T-helper 2 cell (primary cell): ENCODE data around the gene ACIN1.
A peak's percentile ranks its signal among the peaks of the same experiment; 100 is the strongest.

Source experiments
- DNase-seq, 5 experiments: peaks; one replicate each; pipeline versions ENCODE4 v3.0.0 to v3.0.0-alpha.2; 2012 to 2022

Gene ACIN1

DNA sequence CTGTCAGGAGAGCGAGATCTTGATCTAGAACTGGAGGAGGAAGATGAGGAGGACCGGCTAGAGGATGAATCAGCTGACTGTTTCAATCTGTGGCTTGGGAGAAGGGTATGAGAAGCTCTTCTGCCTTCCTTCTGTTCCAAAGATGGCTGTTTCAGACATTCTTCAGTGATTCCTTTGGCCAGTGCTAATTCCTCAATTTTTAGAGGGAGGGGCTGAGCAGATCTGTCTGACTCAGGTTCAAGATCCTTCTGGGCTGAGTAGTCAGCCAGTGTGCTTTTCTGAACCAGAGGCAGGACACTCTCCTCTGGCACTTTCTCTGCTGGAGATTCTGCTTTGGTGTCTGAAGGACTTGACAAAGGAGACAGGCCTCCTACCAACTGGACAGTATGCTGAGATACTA lies 15.2 kb downstream of the ACIN1 start:
- DNase-seq: no peak

DNA sequence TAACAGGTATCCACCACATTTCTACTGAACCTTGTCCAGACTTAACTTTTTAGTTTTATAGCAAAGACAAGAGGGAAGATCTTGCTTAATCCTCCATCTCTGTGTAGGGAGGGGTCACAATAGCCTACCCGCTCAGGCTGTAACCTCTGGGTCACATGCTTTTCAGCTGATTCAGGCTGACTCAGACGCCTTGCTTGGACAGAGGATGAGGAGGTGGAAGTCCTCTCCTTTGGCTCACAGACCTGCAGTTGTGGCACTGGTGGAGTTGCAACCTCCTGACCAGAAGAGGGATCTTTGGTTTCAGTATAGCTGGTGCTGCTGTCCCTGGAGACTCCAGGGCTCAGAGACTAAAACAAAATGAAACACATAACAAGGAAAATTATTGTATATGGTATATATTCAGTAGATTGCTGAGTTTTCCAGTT lies 16.2 kb downstream of the ACIN1 start:
- DNase-seq: no peak

- DNase-seq: no peak
These were observed 17.0 kb downstream of the ACIN1 start for GRCh38 chr14:23077962-23078361.

- DNase-seq: peak in 1 of 5 experiments; percentile 35
These were observed 18.0 kb downstream of the ACIN1 start for GRCh38 chr14:23076785-23077408.

- no peak for DNase-seq
These were observed 20.0 kb downstream of the ACIN1 start for GRCh38 chr14:23074906-23075305.

DNA sequence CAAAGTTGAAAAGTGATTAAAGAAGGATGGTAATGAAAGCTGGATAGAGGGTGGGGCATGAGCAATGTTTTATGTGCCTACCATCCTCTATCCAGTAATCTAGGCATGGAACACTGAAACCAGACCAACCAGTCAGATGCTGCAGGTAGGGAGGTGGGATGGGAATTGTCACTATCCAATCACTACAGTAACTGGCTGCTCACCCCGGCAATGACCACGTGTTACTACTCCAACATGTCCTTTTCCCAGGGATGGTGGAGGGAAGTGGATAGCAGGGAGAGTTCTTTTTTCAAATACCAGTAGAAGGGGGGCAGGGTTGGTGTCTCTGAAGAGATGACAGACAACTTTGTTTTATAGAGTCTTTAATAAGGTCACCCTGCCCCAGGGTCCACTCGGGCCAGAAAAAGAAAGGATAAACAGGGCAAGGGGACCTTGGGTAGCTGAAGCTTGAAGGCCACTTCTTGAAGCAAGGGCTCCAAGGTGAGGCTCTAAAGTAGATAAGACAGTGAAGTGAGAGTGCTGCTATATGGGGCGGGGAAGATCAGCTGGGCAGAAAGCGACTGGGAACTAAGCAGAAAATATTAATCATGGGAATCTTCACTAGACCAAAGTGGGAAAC lies 22.9 kb downstream of the ACIN1 start:
- DNase-seq: no peak

DNA sequence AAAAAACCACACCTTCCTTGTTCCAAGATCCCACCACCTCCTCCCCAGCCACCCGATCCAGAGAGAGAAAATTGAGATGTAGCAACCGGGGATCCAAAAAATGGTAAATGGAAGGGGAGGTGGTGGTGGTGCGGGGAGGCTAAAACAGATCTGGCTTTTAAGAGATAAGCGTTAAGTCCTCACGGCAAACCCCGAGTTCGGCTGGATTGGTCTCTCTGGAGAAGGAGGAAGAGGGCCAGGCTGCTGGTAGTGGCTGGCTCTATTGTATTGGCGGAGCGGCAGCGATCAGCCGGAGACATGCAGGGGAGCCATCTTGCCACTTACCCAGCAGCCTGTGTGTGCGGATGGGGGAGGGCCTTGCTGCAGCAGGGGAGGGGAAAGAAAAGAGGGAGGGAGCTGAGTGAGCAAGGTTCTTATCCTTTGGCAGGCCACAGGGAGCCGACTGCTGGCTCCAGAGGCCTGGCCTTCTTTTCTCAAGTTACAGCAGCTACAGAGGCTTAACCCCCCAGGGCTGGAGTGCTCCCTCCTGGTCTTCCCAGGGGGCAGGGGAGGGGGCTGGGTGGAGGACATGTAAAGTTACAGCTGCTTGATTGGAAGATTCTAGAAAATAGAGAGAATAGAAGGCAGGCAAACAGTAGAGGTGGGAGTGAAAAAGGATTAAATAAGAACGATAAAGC lies 23.6 kb downstream of the ACIN1 start:
- peak; percentile 52 to 89 (median 70) for DNase-seq

- no peak for DNase-seq
These were observed 24.4 kb downstream of the ACIN1 start for GRCh38 chr14:23070262-23071129.

DNA sequence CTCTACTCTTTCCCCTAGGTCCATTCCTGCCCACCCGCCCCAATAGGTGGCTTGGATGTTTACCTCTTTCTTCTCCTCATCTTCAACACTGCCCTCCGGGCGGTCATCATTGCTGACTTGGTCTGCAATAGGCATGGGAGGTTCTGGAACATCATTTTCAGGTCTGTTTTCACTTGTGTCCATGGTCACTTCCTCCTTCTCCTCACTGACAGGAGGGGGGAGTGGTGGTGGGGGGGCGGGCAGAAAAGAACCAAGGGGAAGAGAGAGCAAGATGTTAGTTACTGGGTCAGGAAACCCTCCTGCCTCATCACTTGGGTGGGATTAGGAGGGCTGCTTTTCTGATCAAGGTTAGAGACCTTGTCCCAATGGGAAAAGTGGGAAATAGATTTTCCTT lies 25.5 kb downstream of the ACIN1 start:
- DNase-seq: no peak

GRCh38 chr14:23068789-23069412 lies 26.0 kb downstream of the ACIN1 start:
- DNase-seq: peak in 4 of 5 experiments; percentile 48 to 82 (median 61)

GRCh38 chr14:23067847-23068788 lies 26.8 kb downstream of the ACIN1 start:
- DNase-seq: no peak

DNA sequence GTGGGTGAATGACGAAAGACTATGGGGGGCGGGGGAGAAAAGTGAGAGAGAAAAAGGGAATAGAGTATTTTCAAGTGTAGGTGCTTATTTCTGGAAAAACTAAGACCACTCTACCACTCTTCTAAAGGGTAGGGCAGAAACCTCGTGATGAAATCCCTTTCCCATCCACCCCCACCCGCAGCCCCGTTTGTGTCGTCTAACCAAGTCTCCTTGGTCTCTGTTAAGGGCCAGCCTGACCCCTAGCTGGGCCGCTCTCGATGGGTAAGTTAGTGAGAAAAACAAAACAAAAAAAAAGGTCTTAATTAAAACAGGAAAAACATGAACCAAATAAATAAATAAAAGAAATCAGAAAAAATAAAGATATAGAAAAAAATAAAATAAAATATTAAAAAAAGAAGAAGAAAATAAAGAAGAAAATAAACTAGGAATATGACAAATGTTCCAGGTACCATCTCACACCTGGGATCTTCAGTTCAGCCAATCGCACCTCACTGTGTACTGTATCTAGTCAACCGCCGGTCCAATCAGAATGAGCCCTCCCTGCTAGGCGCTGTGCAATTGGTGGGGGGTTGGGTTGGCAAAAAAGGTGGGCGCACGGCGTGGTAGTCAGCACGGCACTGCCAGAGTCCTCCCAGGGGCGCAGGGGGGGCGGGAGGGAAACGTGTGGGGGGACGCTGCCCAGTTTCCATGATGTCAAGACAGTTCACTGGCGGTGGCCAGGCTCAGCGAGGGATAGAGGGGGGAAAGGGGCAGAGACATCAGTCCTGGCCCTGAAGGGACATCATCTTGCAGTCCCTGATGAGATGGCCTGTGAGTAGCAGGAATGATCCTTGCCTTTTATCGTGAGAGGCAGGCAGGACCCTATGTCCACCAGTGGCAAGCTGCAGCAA lies 27.8 kb downstream of the ACIN1 start:
- no peak for DNase-seq

GRCh38 chr14:23066368-23066767 lies 28.6 kb downstream of the ACIN1 start:
- no peak for DNase-seq

- DNase-seq: no peak
These were observed 31.3 kb downstream of the ACIN1 start for GRCh38 chr14:23063601-23064000.

DNA sequence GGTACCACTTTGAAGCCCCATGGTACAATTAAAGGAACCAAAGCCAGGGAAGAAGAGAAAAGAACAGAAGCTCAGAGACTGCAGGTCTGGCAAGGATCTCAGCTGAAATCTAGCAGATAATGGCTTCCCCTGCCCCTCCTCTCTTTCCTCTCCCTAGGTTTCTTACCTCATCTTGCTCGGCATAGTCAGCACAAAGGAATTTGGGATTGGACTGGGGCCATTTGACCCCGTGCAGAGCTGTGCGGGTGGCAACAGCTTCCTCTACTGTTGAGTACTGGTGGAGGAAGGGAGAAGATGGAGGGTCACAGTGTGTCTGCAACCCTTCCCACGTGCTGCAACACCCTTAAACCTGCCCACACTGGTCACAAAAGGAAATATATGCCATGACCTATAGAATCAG lies 32.9 kb downstream of the ACIN1 start:
- DNase-seq: no peak

DNA sequence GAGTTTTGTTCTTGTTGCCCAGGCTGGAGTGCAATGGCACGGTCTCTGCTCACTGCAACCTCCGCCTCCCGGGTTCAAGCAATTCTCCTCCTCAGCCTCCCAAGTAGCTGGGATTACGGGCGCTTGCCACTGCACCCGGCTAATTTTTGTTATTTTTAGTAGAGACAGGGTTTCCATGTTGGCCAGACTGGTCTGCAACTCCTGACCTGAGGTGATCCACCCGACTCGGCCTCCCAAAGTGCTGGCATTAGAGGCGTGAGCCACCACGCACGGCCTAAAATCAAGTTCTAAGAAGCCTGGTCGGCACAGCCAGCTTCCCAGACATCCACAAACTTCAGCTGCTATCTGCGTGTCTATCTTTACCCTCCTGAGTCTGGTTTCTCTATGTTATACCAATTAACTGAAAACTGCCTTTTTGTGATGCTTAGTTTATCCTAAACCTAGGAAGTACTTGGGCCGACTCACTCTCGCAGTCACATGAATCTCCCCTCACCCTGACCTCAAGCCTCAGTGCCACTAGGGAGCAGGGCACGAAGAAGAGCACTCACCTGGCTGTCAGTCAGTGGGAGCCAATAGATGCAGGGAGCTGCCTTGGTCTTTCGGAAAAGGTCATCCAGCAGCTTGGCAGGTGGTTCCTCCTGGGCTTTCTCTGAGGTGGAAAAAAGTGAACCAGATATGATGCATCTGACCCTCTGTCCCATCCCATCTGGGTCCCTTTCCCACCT lies 34.2 kb downstream of the ACIN1 start:
- no peak for DNase-seq

DNA sequence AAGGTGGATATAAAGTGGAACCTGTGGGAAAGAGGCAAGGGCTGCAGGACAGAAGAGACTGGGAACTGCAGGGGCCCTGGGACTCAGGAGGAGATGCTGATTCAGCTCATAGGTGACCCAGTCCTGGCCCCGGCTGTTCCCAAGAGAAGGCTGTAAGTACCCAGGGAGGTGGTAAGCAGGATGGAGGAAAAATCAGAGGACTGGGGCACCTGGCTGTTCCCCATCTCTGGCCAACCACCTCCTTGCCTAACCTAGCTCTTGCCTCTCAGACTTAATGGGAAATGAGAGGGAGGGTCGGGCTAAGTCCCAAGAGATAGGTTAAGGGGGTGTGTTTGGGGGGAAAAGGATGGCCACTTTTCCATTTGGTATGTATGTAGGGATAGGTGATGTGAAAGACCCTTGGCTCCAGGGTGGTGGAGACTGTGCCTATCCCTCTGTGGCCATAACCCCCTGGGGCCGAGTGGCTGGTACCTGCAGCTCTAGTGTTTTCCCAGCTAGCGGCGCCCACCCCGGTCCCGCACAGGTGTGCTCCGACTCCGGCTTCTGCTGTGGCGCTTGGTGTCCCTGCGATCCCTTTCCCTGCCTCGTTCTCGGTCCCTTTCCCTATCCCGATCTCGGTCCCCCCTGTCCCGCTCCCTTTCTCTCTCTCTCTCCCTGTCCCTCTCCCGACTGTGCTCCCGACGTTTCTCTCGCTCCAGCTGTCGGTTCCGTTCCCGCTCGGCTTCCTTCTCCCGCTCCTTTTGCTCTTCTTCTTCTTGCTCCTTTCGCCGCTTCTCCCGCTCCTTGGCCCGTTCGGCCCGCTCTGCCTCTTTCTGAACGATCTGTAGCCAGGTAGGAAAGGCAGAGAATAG lies 36.1 kb downstream of the ACIN1 start:
- no peak for DNase-seq

DNA sequence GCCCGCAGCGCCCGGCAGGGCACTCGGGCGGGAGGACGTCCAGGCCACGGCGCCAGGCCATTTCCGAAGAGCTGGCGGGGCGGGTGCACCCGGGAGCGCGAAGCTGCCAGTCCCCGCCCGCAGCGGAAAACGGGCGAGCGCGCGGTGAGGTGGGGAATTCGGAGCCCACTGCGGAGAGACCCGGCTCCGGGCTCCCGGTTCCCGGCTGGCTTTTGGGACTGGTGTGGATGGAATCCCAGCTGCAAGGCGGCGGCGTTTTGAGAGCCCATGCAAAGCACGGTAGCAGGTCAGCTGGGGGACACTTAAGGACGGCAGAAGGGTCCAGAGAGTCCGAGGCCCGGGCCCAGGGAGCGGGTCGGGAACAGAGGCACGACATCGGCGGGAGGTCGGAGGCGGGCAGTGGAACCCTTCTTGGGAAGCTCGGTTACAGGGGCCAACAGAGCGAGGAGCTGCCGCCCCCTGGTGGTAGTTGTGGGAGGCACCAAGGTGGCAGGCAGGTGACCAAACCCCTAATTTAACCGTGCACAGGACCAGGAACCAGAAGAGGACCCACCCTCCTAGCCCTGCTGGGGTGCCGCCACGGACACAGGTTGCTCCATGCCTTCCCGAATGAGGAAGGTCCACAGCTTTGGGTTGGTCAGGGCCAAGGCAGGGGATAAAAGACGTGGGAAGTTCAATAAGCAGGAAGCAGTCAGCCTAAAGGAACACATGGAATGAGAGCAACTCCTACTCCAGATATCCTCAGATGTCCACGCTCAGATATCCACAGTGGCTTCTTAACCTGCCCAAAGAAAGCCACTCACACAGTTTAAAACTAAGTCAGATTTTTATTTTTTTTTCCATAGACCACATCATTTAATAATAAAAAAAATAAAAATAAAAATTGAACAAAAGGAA lies 36.9 kb downstream of the ACIN1 start:
- DNase-seq: peak; percentile 68 to 82 (median 79)
